Measurements from ENCODE around the gene ELP4.

DNA sequence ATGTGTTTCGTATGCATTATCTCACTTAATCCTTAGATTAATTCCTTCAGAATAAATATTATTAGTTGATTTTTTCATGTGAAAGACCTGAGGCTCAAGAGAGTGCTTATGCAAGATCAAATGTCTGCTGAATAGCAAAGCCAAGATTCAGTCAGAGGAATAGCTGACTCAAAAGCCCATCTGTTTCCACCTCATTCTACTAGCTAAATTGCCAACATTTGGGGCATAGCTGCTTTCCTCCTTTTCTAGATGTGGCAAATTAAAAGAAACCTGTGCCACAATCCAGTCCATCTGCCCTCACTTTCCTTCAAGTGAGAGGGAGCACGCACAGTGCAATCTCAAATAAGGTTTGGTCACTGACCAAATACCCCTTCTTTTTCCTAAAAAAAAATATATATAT lies 180.5 kb downstream of the ELP4 start:
- no peak for TF ChIP-seq CTCF (IDR thresholded peaks at IDR 0.05; ENCODE audit: low read length)
- no peak for TF ChIP-seq EZH2 (IDR thresholded peaks at IDR 0.05; ENCODE audit: borderline replicate concordance, low read length)
